ENCODE measurements around the gene ACRBP.

ACRBP gene

DNA sequence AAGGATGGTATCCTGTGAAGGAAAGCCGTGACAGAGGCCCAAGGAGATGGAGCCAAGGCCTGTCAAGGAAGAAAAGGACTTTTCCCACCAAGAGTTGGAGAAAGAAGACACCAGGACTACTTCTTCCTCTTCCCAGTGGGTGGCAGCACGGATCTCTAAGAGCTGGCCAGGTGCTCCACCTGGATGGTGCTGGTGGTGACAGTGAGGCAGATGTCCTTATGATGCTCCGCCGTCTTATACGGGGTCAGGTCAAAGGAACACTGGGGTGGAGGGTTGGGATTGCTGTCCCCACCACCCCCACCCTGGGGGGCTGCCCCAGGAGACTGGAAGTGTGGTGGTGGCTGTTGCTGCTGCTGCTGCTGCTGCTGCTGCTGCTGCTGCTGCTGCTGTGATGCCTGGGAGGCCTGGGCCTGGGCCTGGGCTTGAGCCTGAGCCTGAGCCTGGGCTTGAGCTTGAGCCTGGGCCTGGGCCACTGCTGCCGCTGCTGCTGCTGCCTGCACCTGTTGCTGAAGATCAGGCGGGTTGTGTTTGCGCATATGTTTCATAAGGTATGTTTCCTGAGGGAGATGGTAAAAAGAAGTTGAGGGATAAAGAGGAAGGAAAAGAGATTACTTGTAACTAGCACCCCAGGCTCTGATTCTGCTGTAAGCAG is 20.5 kb upstream of the ACRBP start:
- TF ChIP-seq, protein P1, sequence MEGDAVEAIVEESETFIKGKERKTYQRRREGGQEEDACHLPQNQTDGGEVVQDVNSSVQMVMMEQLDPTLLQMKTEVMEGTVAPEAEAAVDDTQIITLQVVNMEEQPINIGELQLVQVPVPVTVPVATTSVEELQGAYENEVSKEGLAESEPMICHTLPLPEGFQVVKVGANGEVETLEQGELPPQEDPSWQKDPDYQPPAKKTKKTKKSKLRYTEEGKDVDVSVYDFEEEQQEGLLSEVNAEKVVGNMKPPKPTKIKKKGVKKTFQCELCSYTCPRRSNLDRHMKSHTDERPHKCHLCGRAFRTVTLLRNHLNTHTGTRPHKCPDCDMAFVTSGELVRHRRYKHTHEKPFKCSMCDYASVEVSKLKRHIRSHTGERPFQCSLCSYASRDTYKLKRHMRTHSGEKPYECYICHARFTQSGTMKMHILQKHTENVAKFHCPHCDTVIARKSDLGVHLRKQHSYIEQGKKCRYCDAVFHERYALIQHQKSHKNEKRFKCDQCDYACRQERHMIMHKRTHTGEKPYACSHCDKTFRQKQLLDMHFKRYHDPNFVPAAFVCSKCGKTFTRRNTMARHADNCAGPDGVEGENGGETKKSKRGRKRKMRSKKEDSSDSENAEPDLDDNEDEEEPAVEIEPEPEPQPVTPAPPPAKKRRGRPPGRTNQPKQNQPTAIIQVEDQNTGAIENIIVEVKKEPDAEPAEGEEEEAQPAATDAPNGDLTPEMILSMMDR (IDR thresholded peaks at IDR 0.05; ENCODE audit: borderline replicate concordance, insufficient read depth, low read depth, low read length), result no peak
- no peak overlapping the region for H3K4me3 ChIP-seq (ENCODE audit: low read depth, low read length)

DNA sequence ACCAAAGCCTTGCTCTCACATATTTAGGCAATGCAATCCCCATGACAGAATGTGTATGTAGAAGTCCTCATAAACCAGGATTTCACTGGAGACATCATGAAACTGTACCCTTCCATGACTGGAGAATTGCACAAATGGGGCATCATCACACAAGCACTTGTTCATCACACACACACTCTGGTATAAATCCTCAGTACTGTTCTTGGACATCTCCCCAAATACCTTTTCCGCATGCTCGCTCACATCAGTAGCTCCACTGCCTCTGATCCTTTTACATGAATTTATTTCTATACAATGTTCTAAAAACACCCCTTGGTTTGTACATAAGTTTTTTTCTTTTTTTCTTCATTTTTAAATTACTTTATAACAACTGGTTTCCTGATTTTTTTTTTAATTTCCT is 19.0 kb upstream of the ACRBP start:
- TF ChIP-seq, protein P1 (IDR thresholded peaks at IDR 0.05; ENCODE audit: borderline replicate concordance, insufficient read depth, low read depth, low read length), result no peak
- no peak overlapping the region for H3K4me3 ChIP-seq (ENCODE audit: low read depth, low read length)

DNA sequence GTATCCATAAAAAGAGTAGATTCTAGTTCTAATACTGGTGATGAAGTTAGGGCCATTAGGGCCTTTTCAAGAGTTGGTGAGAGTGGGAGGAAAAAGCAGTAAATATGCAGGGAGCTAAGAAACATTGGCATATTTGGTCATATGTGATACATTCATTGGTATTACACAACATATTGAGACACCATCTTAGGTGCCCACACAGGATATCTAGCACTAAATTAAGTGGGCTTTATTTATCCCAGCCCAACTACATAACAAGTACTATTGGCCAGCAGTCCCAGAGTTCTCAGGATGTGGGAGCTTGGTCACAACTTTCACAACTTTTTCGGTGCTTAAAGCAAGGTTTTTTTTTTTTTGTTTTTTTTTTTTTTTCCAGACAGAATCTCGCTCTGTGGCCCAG is 17.7 kb upstream of the ACRBP start:
- TF ChIP-seq, protein P1 (IDR thresholded peaks at IDR 0.05; ENCODE audit: borderline replicate concordance, insufficient read depth, low read depth, low read length), result no peak
- H3K4me3 ChIP-seq (ENCODE audit: low read depth, low read length), result no peak overlapping the region

DNA sequence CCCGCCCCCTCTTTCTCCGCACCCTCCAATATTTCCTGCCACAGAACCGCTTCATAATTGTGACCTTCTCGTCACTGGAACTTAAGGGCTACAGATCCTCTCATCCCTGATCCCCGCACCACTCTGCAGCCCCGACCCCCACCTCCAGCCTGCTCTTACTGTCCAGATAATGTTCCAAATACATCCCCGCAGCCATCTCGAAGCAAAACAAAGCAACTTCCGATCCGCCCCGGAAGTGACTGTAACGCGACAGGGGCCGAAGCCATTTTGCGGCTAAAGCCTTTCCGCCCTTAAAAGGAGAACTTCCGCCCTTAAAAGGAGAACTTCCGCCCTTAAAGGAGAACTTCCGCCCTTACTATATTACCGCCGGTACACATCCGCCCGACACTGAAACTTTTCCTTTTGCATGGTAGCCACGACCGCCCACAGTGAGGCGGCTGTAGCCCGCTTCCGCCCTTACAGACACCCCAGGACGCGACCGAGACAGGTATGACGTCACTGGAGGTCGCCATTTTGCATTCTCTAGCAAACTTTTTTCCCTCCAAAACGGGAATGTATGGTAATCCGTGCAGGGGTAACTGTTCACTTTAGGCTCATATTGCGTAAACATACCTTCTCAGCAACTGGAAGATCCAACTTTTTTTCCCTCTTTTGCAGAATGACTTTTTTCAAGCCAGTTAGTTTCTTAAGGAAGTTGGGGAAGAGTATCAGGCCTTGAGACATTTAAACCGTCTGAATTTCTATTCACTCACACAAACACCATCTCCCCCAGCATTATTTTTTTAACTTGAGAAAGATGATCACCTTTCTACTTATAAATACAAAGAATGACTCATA is 15.9 kb upstream of the ACRBP start, which contains the start of gene ING4:
ING4 (minus strand) TSS at position 214 of the 837 bp plus-strand sequence; CDS start at position 196, 18 bp downstream.
- H3K4me3 ChIP-seq (ENCODE audit: low read depth, low read length), result peak within 1 kb of the TSS; percentile 72
- TF ChIP-seq, protein P1 (IDR thresholded peaks at IDR 0.05; ENCODE audit: borderline replicate concordance, insufficient read depth, low read depth, low read length), result no peak

DNA sequence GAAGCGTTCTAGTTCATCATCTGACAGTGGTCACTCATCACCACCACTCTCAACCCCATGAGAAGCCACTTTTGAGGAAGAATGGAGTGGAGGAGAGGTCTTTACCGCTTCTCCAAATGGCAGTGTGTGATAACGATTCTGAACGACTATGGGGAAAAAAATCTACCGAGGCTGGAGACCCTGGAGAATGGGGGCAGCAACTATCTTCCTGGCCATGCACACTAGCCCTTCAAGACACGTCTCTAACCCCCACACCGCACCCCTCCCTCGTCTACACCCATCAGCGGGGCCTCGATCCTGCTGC is 15.3 kb upstream of the ACRBP start:
- H3K4me3 ChIP-seq (ENCODE audit: low read depth, low read length), result peak overlapping the region; percentile 72
- TF ChIP-seq, protein P1 (IDR thresholded peaks at IDR 0.05; ENCODE audit: borderline replicate concordance, insufficient read depth, low read depth, low read length), result no peak

DNA sequence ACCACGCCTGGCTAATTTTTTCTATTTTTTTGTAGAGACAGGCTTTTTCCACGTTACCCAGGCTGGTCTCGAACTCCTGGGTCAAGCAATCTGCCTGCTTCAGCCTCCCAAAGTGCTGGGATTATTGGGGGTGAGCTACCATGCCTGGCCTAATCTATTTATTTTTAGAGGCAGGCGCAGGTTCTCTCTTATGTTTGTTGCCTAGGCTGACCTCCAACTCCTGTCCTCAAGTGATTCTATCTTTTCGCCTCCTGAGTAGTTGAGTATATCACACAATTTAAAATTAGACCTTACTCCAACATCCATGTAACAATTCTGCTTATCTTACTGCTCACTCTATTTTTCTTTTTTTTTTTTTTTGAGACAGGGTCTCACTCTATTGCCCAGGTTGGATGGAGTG is 6.8 kb upstream of the ACRBP start:
- TF ChIP-seq, protein P1 (IDR thresholded peaks at IDR 0.05; ENCODE audit: borderline replicate concordance, insufficient read depth, low read depth, low read length), result no peak
- H3K4me3 ChIP-seq (ENCODE audit: low read depth, low read length), result no peak overlapping the region

DNA sequence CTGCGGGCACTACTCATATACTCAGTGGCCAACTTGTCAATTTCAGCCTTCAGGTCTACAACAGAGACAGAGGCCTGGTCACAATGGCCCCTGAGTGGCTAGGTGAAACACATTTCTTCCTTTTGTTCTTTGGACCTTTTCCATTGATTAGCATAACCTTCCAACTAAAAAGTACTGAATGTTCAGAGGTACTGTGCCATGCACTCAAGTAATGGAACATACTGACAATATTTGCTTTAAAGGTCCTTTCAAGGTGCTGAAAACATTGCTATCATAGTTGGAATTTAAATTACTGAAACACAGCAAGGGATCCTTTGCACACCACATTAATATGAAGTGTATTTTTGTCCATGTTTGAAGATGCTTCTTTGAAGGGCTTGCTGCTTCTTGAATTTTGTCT is 6.1 kb upstream of the ACRBP start:
- TF ChIP-seq, protein P1 (IDR thresholded peaks at IDR 0.05; ENCODE audit: borderline replicate concordance, insufficient read depth, low read depth, low read length), result no peak
- H3K4me3 ChIP-seq (ENCODE audit: low read depth, low read length), result no peak overlapping the region

All from GM12875 (cell line).